ENCODE data around the gene MAMDC4.

- TF ChIP-seq CTCF (IDR thresholded peaks at IDR 0.05) (no peak), ZFX (IDR thresholded peaks at IDR 0.05; ENCODE audit: borderline replicate concordance) (no peak)
Observed at GRCh38 chr9:136856541-136857141, 4.5 kb downstream of the MAMDC4 start.

Data from 22Rv1 (cell line).